Activated T-helper 1 cell treated with anti-CD3 and anti-CD28 coated beads, Interleukin-12 subunit alpha, Interleukin-12 subunit beta, Interleukin-2, Interleukin-4 antibody, amounts not matched to agents 30 ng/mL and 10 ng/mL and 1 ng/mL, durations not matched to agents 14 hours and 24 hours and 36 hours (primary cell): Measurements from ENCODE around the gene PCBD1. TPM values are rescaled to one million over a fixed set of nuclear protein-coding genes. Genes with fewer than 3 reads are reported as not detected.

Experiments used
- DNase-seq: peaks from one replicate; pipeline ENCODE4 v3.0.0; 2021; ENCODE audit warnings: low spot score
- H3K27ac Mint-ChIP-seq: one replicate; pipeline ENCODE4 v1.8.0; 2021; ENCODE audit warnings: mild to moderate bottlenecking, mixed read lengths
- H3K27me3 Mint-ChIP-seq: one replicate; pipeline ENCODE4 v1.8.0; 2022; ENCODE audit warnings: mild to moderate bottlenecking, moderate library complexity, mixed read lengths; ENCODE audit not compliant: insufficient read depth
- H3K36me3 Mint-ChIP-seq: one replicate; pipeline ENCODE4 v1.8.0; 2021; ENCODE audit warnings: low read depth, mixed read lengths
- H3K4me1 Mint-ChIP-seq: one replicate; pipeline ENCODE4 v1.8.0; 2021; ENCODE audit warnings: low read depth, mixed read lengths
- H3K4me3 Mint-ChIP-seq: one replicate; pipeline ENCODE4 v1.8.0; 2021; ENCODE audit warnings: mild to moderate bottlenecking, moderate library complexity, mixed read lengths
- H3K9me3 Mint-ChIP-seq: one replicate; pipeline ENCODE4 v1.8.0; 2021; ENCODE audit warnings: mixed read lengths
- intact Hi-C: fragments of 100-400 bp; cut with micrococcal nuclease; formaldehyde crosslinking; loops from one replicate; pipeline ENCODE4 v1.15.1; 2024
- total RNA-seq: library from RNA; stranded (reverse); gene quantifications from 2 replicates; pipeline ENCODE4 v1.2.3, GENCODE V29; 2022

The PCBD1 gene
- total RNA-seq, 1 donor from 2014 or later: 49.3 TPM

DNA sequence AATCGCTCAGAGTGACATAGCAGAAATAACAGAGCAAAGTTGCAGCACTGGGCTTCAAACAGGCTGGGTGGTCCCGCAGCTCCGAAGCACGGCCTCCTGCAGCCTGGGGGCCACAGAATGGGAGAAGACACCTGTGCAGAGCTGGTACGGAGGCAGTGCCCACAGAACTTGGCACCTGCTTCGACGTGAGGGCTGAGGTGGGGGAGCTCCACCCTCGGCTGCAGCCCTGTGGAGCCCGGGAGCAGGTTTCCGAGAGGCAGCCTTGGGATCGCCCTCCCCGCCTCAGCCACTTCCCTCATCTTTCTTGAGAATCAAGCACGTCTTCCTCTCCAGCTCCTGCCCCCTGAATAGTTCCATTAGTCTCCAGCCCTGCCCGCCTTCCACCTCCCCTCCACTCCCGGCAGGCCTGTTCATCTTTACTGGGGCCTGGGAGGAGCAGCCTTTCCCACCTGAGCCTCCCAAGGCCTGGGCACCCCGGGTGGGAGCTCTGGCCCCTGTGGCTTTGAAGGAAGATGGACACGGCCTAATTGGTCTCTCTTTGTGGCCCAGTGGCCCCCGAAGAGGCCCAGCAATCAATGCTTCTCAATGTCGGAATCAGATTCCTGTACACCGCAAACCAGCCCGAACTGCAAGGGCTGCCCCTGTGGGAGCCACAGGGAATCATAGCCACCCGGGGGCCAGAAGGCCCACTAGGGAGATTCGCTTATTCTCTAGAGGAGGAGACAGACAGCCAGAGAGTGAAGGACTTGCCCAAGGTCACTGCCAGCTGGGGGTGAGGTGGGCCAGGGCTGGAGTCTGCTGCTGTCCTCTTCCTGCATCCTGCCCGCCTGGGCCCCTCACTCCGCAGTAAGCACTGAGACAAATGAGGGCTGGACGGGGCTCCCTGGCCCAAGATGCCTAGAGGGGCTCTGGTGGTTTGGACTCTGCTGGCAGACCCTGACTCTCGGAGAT is 17.0 kb upstream of the PCBD1 start:
- Mint-ChIP-seq H3K27me3 (no peaks in the 10 kb centered on the region), H3K36me3 (no peaks in the 10 kb centered on the region), H3K4me3 (no peak overlapping the region), H3K27ac (no peak overlapping the region), H3K9me3 (no peaks in the 10 kb centered on the region), H3K4me1 (no peaks in the 10 kb centered on the region)
- no peak for DNase-seq
- intact Hi-C loops: no loop called here

DNA sequence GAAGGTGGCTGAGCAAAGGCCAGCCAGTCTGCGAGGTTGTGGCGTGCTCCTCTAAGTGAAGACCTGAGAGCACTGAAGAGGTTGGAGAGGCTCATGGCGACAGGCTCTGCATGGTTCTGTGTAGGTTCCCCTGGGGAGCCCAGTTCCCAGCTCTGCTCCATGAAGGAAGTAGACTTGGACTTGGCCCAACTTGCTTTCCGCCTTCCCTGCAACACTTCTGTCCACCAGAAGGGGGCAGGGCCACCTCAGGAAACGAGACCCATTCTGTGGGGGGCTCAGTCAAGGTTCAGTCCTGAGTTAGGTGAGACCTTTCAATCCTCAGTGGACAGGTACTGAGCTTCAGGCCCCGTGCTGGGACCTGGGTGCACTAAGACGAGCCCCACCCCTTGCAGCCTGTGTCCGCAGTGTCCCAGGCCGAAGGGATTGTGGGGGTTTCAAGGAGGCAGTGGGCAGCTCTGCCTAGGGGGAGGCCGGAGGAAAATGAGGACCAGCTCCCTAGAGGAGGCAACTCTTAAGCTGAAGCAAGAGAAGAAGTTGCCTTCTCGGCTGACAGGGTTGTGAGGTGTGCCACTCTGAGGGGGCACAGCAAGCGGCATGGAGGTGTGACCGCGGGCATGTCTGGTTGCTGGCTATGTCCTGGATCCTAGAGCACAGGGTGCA is 15.0 kb upstream of the PCBD1 start:
- Mint-ChIP-seq H3K36me3 (no peaks in the 10 kb centered on the region), H3K4me3 (no peak overlapping the region), H3K9me3 (no peaks in the 10 kb centered on the region), H3K4me1 (no peaks in the 10 kb centered on the region), H3K27me3 (peaks cover 2% of the 10 kb centered on the region), H3K27ac (no peak overlapping the region)
- no peak for DNase-seq
- intact Hi-C loops: no loop called here

DNA sequence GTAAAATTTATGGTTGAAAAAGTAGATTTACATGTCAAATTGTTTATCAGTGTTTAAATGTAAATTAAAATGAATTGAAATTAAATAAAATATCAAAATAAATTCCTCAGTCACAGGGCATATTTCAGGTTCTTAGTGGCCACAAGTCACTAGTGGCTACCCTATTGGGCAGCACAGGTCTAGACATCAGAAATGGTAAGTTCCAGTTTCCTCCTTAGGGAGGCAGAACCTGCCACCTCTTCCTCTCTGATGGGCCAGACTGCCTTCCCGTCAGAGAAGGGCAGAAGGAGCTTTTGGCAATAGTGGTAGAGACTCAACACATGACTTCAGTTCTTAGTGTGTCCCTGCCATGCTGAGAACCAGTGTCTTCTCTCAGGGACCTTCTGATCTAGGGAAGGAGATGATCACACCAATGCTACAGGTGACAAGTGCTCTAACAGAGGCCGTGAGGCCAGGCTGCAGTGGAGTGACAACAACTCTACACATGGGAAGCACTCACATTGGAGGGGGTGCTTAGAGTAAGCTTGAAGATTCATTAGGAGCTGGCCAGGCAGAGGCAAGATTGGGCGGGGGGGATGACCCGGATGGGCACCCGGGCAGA is 14.4 kb upstream of the PCBD1 start:
- Mint-ChIP-seq H3K9me3 (no peaks in the 10 kb centered on the region), H3K36me3 (no peaks in the 10 kb centered on the region), H3K27ac (no peak overlapping the region), H3K4me1 (no peaks in the 10 kb centered on the region), H3K27me3 (peaks cover 2% of the 10 kb centered on the region), H3K4me3 (no peak overlapping the region)
- DNase-seq: no peak
- intact Hi-C loops: no loop called here

DNA sequence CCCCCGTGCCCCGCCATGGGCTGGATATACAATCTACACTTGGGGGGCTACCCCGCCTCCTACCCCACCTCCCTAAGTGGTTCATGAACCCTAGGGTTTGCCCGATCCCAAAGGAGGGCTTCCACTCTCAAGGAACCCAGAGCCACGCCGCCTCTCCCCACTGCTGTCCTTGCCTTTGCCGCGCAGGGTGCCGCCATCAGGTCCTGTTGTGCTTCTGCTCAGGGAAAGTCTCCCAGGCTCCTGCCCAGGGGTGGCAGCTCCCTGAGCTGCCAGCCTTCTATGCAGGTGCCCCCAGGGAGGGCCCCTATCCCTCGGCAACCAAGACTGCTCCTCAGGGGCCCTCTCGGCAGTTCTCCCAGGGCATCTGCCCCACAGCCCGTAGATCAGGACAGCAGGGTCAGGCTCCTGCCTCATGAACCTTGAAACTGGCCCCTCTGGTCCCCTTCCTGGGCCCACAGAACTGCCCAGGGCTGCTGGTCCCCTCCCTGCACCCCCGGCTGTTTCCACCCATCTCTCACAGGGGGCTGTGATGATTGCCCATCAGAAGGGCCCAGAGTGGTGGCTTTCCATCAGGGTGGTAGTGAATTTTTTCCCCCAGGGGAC is 13.0 kb upstream of the PCBD1 start:
- no peaks in the 10 kb centered on the region for H3K9me3 Mint-ChIP-seq
- no peak overlapping the region for H3K27ac Mint-ChIP-seq
- no peaks in the 10 kb centered on the region for H3K4me1 Mint-ChIP-seq
- peaks cover 2% of the 10 kb centered on the region for H3K27me3 Mint-ChIP-seq
- no peaks in the 10 kb centered on the region for H3K36me3 Mint-ChIP-seq
- no peak overlapping the region for H3K4me3 Mint-ChIP-seq
- DNase-seq: no peak
- intact Hi-C loops: no loop called here

DNA sequence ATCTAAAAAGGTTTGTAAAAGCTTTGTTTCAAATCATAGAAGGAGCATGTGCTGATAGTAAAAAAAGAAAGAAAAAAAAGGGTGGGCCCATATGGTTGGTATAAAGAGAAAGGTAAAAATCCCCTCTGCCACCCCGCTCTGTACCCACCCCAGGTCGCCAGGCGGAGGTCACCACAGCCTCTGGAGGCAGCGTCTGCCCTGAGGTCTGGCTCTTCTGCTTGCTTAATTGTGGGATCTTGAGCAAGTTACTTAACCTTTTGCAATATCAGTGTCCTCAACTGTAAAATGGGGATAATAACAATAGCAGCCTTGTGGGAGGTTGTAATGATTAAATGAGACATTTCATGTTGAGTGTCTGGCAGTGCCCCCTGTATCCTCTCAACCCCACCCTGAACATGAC is 10.7 kb upstream of the PCBD1 start:
- no peak for DNase-seq
- H3K27ac Mint-ChIP-seq: no peak overlapping the region
- no peaks in the 10 kb centered on the region for H3K4me1 Mint-ChIP-seq
- H3K4me3 Mint-ChIP-seq: no peak overlapping the region
- no peaks in the 10 kb centered on the region for H3K36me3 Mint-ChIP-seq
- no peaks in the 10 kb centered on the region for H3K9me3 Mint-ChIP-seq
- intact Hi-C loops: no loop called here
- H3K27me3 Mint-ChIP-seq: peaks cover 8% of the 10 kb centered on the region

DNA sequence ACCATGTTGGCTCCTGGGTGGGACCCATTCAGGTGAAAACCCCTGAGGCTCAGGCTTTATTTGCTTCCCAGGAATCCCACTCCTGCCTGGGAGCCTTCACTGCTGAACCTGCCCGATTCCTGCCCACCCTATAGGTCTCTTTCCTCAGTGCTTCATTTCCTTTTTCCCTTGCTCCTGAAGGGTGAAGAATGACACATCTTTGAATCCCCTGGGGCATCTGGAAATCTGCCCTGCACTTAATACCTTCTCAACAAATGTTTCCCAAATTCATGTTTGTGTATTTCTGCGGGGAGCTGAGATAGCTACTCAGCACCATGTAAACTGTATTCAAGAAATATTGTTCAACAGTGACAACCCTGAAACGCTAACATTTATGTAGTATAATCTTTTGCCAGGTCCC is 10.3 kb upstream of the PCBD1 start:
- Mint-ChIP-seq H3K9me3 (no peaks in the 10 kb centered on the region), H3K36me3 (no peaks in the 10 kb centered on the region), H3K4me3 (no peak overlapping the region), H3K27ac (no peak overlapping the region), H3K4me1 (no peaks in the 10 kb centered on the region), H3K27me3 (peaks cover 8% of the 10 kb centered on the region)
- DNase-seq: no peak
- intact Hi-C loops: no loop called here

DNA sequence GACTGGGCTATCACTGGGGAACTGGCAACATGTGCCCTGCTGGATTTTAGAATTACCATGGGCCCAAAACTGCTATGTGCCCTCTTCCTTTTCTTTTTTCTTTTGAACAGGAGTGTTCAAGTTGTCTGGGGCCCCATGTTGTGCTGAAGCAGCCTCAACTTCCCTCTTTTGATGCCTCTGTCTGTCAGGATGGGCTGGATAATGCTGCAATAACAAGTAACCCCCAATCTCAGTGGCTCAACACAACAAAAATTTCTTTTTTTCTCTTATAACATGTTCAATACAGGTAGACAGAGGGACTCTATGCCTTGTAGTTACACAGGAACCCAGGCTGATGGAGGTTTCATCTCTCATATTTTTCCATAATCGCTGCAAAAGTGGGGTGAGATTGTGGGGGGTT is 8.2 kb upstream of the PCBD1 start:
- no peak overlapping the region for H3K4me3 Mint-ChIP-seq
- no peaks in the 10 kb centered on the region for H3K4me1 Mint-ChIP-seq
- H3K27me3 Mint-ChIP-seq: peaks cover 10% of the 10 kb centered on the region
- DNase-seq: no peak
- H3K27ac Mint-ChIP-seq: no peak overlapping the region
- no peaks in the 10 kb centered on the region for H3K9me3 Mint-ChIP-seq
- intact Hi-C loops: no loop called here
- H3K36me3 Mint-ChIP-seq: no peaks in the 10 kb centered on the region

DNA sequence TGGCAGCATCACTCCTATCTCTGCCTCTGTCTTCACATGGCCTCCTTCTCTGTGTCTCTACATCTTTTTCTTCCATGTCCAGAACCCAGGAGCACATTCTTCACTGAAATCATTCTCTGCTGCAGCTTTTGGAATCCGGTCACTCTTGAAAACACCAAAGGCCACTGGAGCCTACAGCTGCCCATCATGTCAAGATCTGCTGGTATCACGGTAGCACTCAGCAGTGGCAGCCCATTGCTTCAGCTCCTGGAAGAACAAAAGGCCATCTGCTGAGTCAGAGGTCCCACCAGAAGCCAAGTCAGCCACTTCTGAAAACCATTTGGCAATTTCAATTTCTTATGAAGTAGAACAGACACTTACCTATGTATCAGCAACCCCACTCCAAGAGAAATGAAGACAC is 6.1 kb upstream of the PCBD1 start:
- Mint-ChIP-seq H3K4me3 (no peak overlapping the region), H3K27ac (no peak overlapping the region), H3K27me3 (peaks cover 8% of the 10 kb centered on the region), H3K36me3 (no peaks in the 10 kb centered on the region), H3K4me1 (peaks cover under 1% of the 10 kb centered on the region), H3K9me3 (no peaks in the 10 kb centered on the region)
- DNase-seq: no peak
- intact Hi-C loops: no loop called here

DNA sequence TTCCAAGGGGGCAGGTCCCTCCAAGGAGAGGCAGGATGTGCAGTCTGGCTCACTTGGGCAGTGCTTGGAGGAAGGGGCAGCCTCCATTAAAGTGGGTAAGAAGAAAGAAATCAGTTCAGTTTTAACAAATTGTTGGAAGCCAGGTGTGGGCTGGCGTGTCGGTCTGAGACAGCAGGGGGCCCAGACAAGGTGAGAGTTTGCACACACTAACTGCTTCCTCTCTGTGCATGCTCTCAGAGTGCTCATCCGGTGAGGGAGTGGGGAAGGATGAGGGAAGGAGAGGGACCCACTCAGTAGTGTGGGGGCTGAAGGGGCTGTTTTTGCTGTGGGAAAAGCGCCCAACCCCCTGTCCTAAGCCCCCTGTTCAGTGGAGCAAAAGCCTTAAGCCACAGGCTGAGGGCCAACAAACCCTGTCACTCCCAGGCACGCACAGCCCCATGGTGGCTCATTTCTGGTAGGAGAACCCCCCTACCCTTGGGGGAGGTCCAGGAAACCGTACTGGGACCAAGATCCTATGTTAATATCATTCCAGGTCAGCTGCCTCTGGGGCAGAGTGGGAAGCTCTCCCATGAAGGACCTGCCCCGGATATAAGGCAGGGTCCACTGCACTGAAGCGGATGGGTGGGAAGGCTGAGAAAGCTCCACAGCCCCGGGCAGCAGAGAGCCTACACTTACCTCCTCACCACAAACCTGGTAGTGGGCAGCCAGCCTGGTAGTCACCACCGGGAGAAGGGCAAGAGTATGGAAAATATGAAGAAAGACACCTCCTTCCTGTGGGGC is 5.1 kb upstream of the PCBD1 start:
- intact Hi-C loops: no loop called here
- H3K9me3 Mint-ChIP-seq: no peaks in the 10 kb centered on the region
- no peak for DNase-seq

DNA sequence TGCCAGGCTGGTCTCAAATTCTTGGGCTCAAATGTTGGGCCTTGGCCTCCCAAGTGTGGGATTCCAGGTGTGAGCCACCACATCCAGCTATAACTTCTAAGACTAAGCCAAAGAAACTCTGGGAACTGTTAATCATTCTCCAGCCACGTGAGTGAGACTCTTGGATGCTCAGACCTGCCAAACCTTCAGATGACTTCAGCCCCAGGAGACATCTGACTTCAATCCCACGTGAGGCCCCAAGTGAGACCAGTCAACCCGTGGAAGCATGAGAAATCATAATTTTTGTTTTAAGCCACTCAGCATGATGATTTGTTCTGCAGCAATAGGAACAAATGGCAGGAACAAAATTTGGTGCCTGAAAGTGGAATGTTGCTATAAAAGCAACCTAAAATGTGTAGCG is 4.3 kb upstream of the PCBD1 start:
- no peaks in the 10 kb centered on the region for H3K36me3 Mint-ChIP-seq
- no peak for DNase-seq
- no peaks in the 10 kb centered on the region for H3K9me3 Mint-ChIP-seq
- H3K27ac Mint-ChIP-seq: no peak overlapping the region
- H3K4me1 Mint-ChIP-seq: peaks cover 10% of the 10 kb centered on the region
- H3K4me3 Mint-ChIP-seq: no peak overlapping the region
- intact Hi-C loops: no loop called here
- H3K27me3 Mint-ChIP-seq: peaks cover 8% of the 10 kb centered on the region

More for the DNA sequence above, 5.1 kb upstream of the PCBD1 start:
- H3K27ac Mint-ChIP-seq: no peak overlapping the region
- peaks cover 8% of the 10 kb centered on the region for H3K27me3 Mint-ChIP-seq
- H3K4me3 Mint-ChIP-seq: no peak overlapping the region
- H3K36me3 Mint-ChIP-seq: no peaks in the 10 kb centered on the region
- peaks cover 10% of the 10 kb centered on the region for H3K4me1 Mint-ChIP-seq

DNA sequence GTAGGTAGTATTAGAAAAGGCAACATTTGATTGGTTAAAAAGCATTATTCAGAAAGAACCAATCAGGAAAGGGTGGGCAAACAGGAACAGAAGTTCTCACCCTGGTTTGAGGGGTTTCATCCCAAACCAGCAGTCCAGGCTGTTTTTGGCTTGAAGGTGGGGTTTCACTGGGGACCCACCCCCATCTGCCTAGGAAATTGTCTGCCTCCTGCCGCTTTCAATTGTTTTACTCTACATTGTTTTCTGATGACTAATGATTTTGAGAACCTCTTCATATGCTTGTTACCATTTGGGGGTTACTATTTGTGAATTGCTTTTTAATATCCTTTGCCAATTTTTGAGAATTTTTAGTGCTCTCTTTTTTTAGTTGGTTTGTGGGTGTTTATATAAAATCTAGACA is 3.3 kb upstream of the PCBD1 start:
- H3K4me1 Mint-ChIP-seq: peaks cover 10% of the 10 kb centered on the region

DNA sequence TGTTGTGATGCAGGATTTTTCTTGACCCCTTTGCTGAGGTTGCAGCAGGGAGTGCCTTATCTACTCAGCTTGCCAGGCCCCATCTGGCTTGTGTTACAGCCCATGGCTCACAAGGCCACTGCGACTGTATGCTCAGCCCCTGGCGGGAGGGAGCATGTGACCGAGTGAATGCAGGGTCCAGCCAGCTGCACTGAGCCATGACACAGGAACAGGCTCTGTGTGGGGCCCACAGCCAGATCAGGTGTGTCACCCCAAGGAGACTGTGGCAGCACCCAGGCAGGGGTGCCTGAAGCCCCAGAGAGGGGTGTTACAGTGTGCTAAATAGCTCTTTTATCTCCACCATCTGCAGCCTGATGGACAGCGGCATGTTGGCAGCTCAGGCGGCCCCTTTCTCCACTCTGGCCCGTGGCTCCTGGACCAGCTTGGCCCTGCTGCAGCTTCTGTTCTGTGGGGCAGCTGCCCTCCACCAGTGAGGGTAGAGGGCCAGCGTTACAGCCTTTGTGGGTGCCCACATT is 2.6 kb upstream of the PCBD1 start:
- H3K27ac Mint-ChIP-seq: no peak overlapping the region
- no peak for DNase-seq
- H3K36me3 Mint-ChIP-seq: no peaks in the 10 kb centered on the region
- H3K4me3 Mint-ChIP-seq: no peak overlapping the region
- H3K4me1 Mint-ChIP-seq: peaks cover 10% of the 10 kb centered on the region
- H3K9me3 Mint-ChIP-seq: no peaks in the 10 kb centered on the region
- intact Hi-C loops: no loop called here
- peaks cover 8% of the 10 kb centered on the region for H3K27me3 Mint-ChIP-seq

More for the DNA sequence above, 3.3 kb upstream of the PCBD1 start:
- no peak overlapping the region for H3K27ac Mint-ChIP-seq
- H3K36me3 Mint-ChIP-seq: no peaks in the 10 kb centered on the region
- intact Hi-C loops: no loop called here
- no peak for DNase-seq
- H3K4me3 Mint-ChIP-seq: no peak overlapping the region
- H3K27me3 Mint-ChIP-seq: peaks cover 8% of the 10 kb centered on the region
- H3K9me3 Mint-ChIP-seq: no peaks in the 10 kb centered on the region
